Measurements from ENCODE around the gene ZNF324.
"Not testable (repeated sequence)": the region's sequence is repeated elsewhere in the genome, so short reads cannot be mapped to it uniquely, and the experiment has no call there.

GRCh38 chr19:58449980-58450379 lies 16.9 kb upstream of the ZNF324 start:
- not testable (repeated sequence) for TF ChIP-seq CTCF, POLR2A (IDR thresholded peaks at IDR 0.05)
